Stimulated activated CD8-positive, alpha-beta memory T cell treated with anti-CD3 and anti-CD28 coated beads, Interleukin-12 subunit alpha, Interleukin-12 subunit beta, amount 100 ng/mL, for 4 hours (primary cell): Measurements from ENCODE around the gene HDX.
"Not testable (repeated sequence)": the region's sequence is repeated elsewhere in the genome, so short reads cannot be mapped to it uniquely, and the experiment has no call there.

ENCODE experiments used
- DNase-seq: peaks from one replicate; pipeline ENCODE4 v3.0.0-alpha.2; 2020; ENCODE audit warnings: low read depth

The HDX gene

GRCh38 chrX:84339507-84340364, 162.5 kb downstream of the HDX start:
- DNase-seq = no peak

GRCh38 chrX:84336646-84337045, 165.6 kb downstream of the HDX start:
- no peak for DNase-seq

GRCh38 chrX:84335121-84335520, 167.1 kb downstream of the HDX start:
- DNase-seq = no peak

GRCh38 chrX:84322083-84322827, 180.0 kb downstream of the HDX start:
- no peak for DNase-seq

DNA sequence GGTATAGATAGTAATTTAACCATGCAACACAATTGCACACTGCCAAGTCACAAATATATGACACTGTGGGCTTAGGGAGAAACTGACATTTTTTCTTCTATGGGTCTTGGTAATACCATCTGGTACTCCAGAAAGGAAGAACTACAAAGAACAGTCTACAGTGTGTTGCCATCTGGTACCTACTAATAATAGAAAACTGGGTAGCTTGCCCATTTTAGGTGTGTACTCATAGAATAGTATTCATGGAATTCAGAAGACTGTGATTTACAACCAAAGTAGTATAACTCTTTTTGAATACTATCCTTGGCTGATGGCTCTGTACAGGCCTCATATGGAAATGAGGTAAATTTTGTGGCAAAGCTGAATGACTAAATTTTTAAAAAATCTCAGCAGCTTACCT, 181.6 kb downstream of the HDX start:
- DNase-seq = no peak

GRCh38 chrX:84320023-84320422, 182.2 kb downstream of the HDX start:
- no peak for DNase-seq

GRCh38 chrX:84318661-84319060, 183.6 kb downstream of the HDX start:
- no peak for DNase-seq

DNA sequence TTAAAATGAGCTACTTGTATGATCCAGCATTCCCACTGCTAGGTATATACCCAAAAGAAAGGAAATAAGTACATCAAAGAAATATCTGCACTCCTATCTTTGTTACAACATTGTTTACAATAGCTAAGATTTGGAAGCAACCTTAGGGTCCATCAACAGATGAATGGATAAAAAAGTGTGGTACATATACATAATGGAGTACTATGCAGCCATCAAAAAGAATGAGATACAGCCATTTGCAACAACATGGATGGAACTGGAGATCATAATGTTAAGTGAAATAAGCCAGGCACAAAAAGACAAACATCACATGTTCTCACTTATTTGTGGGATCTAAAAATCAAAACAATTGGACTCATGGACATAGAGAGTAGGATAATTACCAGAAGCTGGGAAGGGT, 186.3 kb downstream of the HDX start:
- DNase-seq = not testable (repeated sequence)
